Osteoblast (primary cell): ENCODE measurements around the gene PCDHA1. TPM values are rescaled to one million over a fixed set of nuclear protein-coding genes. Genes with fewer than 3 reads are reported as not detected.
"Not testable (repeated sequence)": the region's sequence is repeated elsewhere in the genome, so short reads cannot be mapped to it uniquely, and the experiment has no call there.

ENCODE experiments used
- DNase-seq: peaks from one replicate; pipeline ENCODE4 v3.0.0; 2011; ENCODE audit warnings: low spot score, mixed read lengths; ENCODE audit not compliant: insufficient read length; ENCODE audit errors: missing footprints
- H2AFZ ChIP-seq: 2 replicates; pipeline ENCODE4 v1.6.0; 2011; ENCODE audit warnings: mild to moderate bottlenecking, low read length
- H3K27ac ChIP-seq: 2 replicates; pipeline ENCODE4 v1.5.1; 2011; ENCODE audit warnings: mild to moderate bottlenecking, low read depth, low read length, moderate library complexity
- H3K27me3 ChIP-seq: 2 replicates; pipeline ENCODE4 v1.6.0; 2012; ENCODE audit warnings: mild to moderate bottlenecking, control low read depth, inconsistent platforms, low read length, moderate library complexity; ENCODE audit not compliant: insufficient read depth
- H3K36me3 ChIP-seq: 2 replicates; pipeline ENCODE4 v1.5.1; 2011; ENCODE audit warnings: mild to moderate bottlenecking, low read length, control low read depth, moderate library complexity; ENCODE audit not compliant: insufficient read depth
- H3K4me1 ChIP-seq: 2 replicates; pipeline ENCODE4 v1.5.1; 2011; ENCODE audit warnings: mild to moderate bottlenecking, low read length, control low read depth, moderate library complexity; ENCODE audit not compliant: insufficient read depth
- H3K4me2 ChIP-seq: 2 replicates; pipeline ENCODE4 v1.6.0; 2011; ENCODE audit warnings: mild to moderate bottlenecking, low read length; ENCODE audit not compliant: insufficient read depth
- H3K4me3 ChIP-seq: fragments of 200-600 bp; sonication (generic); 3 replicates; pipeline ENCODE4 v1.5.1; 2012; ENCODE audit warnings: mild to moderate bottlenecking, low read length, inconsistent platforms; ENCODE audit not compliant: insufficient read depth
- H3K79me2 ChIP-seq: 2 replicates; pipeline ENCODE4 v1.6.0; 2012; ENCODE audit warnings: mild to moderate bottlenecking, low read length, control low read depth, inconsistent platforms; ENCODE audit not compliant: insufficient read depth
- H3K9me3 ChIP-seq: 2 replicates; pipeline ENCODE4 v1.5.1; 2011; ENCODE audit warnings: low read depth, low read length, control low read depth
- H4K20me1 ChIP-seq: 2 replicates; pipeline ENCODE4 v1.6.0; 2012; ENCODE audit warnings: mild to moderate bottlenecking, low read length, control low read depth; ENCODE audit not compliant: insufficient read depth
- total RNA-seq: library from RNA; depleted of rRNA; stranded (reverse); fragments of >200 nt; gene quantifications from 2 replicates; pipeline ENCODE4 v1.2.3, GENCODE V29; 2012
- TF ChIP-seq, protein P1 (sequence below): IDR thresholded peaks from 2 replicates; pipeline ENCODE4 v1.5.1; 2011; ENCODE audit warnings: mild to moderate bottlenecking, low read depth, low read length, moderate library complexity; ENCODE audit errors: extremely low read depth

PCDHA1 gene
- total RNA-seq, 1 donor, result not detected

DNA sequence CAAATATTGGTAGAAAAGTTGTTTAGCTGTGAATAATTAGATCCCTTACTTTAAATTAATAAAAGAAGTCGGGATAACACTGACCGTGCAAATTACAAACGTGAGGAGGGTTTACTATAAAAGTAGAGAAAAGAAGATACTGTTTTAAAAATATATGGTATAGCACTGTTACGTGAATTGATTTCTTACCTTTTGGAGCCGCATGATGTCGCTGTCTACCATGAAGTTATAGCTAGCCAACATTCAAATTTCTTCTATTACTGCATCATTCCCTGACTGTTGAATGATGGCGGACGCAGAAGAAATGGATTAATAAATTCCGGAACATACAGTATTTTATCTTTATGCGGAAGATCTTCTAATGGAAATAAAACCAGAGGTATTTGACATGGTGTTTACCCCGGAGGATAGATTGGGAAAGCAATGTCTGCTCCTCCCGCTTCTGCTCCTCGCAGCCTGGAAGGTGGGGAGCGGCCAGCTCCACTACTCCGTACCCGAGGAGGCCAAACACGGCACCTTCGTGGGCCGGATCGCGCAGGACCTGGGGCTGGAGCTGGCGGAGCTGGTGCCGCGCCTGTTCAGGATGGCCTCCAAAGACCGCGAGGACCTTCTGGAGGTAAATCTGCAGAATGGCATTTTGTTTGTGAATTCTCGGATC lies 41.9 kb downstream of the PCDHA1 start, which contains the start of gene PCDHA6:
PCDHA6 (plus strand) TSS at position 257 of the 658 bp plus-strand sequence; CDS start at position 389, 132 bp downstream.
- TF ChIP-seq, protein P1, sequence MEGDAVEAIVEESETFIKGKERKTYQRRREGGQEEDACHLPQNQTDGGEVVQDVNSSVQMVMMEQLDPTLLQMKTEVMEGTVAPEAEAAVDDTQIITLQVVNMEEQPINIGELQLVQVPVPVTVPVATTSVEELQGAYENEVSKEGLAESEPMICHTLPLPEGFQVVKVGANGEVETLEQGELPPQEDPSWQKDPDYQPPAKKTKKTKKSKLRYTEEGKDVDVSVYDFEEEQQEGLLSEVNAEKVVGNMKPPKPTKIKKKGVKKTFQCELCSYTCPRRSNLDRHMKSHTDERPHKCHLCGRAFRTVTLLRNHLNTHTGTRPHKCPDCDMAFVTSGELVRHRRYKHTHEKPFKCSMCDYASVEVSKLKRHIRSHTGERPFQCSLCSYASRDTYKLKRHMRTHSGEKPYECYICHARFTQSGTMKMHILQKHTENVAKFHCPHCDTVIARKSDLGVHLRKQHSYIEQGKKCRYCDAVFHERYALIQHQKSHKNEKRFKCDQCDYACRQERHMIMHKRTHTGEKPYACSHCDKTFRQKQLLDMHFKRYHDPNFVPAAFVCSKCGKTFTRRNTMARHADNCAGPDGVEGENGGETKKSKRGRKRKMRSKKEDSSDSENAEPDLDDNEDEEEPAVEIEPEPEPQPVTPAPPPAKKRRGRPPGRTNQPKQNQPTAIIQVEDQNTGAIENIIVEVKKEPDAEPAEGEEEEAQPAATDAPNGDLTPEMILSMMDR, result no peak
- Histone ChIP-seq H3K79me2 (no peaks in the 10 kb centered on the region), H3K36me3 (no peaks in the 10 kb centered on the region), H3K27ac (no peak within 1 kb of the TSS), H4K20me1 (no peaks in the 10 kb centered on the region), H3K4me3 (peak within 1 kb of the TSS; percentile 41), H3K4me2 (no peak within 1 kb of the TSS), H2AFZ (no peak within 1 kb of the TSS), H3K4me1 (no peaks in the 10 kb centered on the region), H3K9me3 (no peaks in the 10 kb centered on the region), H3K27me3 (no peaks in the 10 kb centered on the region)
- DNase-seq, result no peak

DNA sequence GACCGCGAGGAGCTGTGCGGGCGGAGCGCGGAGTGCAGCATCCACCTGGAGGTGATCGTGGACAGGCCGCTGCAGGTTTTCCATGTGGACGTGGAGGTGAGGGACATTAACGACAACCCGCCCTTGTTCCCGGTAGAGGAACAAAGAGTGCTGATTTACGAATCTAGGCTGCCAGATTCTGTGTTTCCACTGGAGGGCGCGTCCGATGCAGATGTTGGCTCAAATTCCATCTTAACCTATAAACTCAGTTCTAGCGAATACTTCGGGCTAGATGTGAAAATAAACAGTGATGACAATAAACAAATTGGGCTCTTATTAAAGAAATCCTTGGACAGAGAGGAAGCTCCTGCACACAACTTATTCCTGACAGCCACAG lies 42.4 kb downstream of the PCDHA1 start:
- Histone ChIP-seq H3K79me2 (no peaks in the 10 kb centered on the region), H3K4me2 (no peak overlapping the region), H3K27me3 (no peaks in the 10 kb centered on the region), H2AFZ (no peak overlapping the region), H3K36me3 (no peaks in the 10 kb centered on the region), H3K9me3 (no peaks in the 10 kb centered on the region), H3K27ac (no peak overlapping the region), H3K4me1 (no peaks in the 10 kb centered on the region), H4K20me1 (no peaks in the 10 kb centered on the region), H3K4me3 (peak overlapping the region; percentile 41)
- DNase-seq, result no peak
- TF ChIP-seq, protein P1, result no peak

DNA sequence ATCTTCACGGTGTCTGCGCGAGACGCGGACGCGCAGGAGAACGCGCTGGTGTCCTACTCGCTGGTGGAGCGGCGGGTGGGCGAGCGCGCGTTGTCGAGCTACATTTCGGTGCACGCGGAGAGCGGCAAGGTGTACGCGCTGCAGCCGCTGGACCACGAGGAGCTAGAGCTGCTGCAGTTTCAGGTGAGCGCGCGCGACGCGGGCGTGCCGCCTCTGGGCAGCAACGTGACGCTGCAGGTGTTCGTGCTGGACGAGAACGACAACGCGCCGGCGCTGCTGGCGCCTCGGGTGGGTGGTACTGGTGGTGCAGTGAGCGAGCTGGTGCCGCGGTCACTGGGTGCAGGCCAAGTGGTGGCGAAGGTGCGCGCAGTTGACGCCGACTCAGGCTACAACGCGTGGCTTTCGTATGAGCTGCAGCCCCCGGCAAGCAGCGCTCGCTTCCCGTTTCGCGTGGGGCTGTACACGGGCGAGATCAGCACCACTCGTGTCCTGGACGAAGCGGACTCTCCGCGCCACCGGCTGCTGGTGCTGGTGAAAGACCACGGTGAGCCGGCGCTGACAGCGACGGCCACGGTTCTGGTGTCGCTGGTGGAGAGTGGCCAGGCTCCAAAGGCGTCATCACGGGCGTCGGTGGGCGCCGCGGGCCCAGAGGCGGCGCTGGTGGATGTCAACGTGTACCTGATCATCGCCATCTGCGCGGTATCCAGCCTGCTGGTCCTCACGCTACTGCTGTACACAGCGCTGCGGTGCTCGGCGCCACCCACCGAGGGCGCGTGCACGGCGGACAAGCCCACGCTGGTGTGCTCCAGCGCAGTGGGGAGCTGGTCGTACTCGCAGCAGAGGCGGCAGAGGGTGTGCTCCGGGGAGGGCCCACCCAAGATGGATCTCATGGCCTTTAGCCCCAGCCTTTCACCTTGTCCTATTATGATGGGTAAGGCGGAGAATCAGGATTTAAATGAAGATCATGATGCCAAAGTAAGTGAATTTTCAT lies 43.9 kb downstream of the PCDHA1 start:
- not testable (repeated sequence) for DNase-seq, H3K4me1 ChIP-seq, H2AFZ ChIP-seq, H4K20me1 ChIP-seq, H3K36me3 ChIP-seq, H3K79me2 ChIP-seq, H3K4me2 ChIP-seq, H3K27ac ChIP-seq, H3K27me3 ChIP-seq, H3K4me3 ChIP-seq, H3K9me3 ChIP-seq

DNA sequence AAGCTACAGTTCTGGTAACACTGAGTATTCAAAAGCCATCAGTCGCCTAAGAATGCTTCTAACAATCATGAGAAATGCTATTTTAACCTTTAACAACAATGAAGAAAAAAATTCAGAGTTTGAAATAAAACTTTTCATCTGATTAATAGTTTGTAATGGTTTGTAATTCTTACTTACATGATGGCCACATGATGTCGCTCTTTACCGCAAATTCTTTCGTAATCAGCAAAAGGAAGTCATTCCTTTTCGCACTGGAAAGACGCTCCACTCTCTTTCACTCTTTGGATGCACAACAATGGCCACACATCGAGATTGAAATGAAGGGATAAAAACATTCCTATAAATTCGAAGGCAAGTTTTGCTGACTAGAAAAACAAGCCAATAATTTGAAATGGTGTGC lies 48.1 kb downstream of the PCDHA1 start, which contains the start of gene PCDHA7:
PCDHA7 (plus strand) TSS at position 277 of the 400 bp plus-strand sequence; CDS start at position 392, 115 bp downstream.
- H3K36me3 ChIP-seq, result no peaks in the 10 kb centered on the region
- no peaks in the 10 kb centered on the region for H3K27me3 ChIP-seq
- peak within 1 kb of the TSS; percentile 43 for H3K4me2 ChIP-seq
- TF ChIP-seq, protein P1, result peak; percentile 19
- H2AFZ ChIP-seq, result no peak within 1 kb of the TSS
- peak within 1 kb of the TSS; percentile 46 for H3K4me3 ChIP-seq
- no peaks in the 10 kb centered on the region for H4K20me1 ChIP-seq
- DNase-seq, result no peak
- H3K4me1 ChIP-seq, result no peaks in the 10 kb centered on the region
- no peaks in the 10 kb centered on the region for H3K79me2 ChIP-seq
- peaks cover 2% of the 10 kb centered on the region for H3K9me3 ChIP-seq
- H3K27ac ChIP-seq, result no peak within 1 kb of the TSS

DNA sequence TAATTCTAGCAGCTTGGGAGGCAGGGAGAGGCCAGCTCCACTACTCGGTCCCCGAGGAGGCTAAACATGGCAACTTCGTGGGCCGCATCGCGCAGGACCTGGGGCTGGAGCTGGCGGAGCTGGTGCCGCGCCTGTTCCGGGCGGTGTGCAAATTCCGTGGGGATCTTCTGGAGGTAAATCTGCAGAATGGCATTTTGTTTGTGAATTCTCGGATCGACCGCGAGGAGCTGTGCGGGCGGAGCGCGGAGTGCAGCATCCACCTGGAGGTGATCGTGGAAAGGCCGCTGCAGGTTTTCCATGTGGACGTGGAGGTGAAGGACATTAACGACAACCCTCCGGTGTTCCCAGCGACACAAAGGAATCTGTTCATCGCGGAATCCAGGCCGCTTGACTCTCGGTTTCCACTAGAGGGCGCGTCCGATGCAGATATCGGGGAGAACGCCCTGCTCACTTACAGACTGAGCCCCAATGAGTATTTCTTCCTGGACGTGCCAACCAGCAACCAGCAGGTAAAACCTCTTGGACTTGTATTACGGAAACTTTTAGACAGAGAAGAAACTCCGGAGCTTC lies 48.6 kb downstream of the PCDHA1 start:
- H3K9me3 ChIP-seq, DNase-seq, H2AFZ ChIP-seq, H3K4me1 ChIP-seq, H3K79me2 ChIP-seq, H3K36me3 ChIP-seq, H4K20me1 ChIP-seq, H3K4me2 ChIP-seq, H3K27ac ChIP-seq, H3K27me3 ChIP-seq: not testable (repeated sequence)
- peak overlapping the region; percentile 46 for H3K4me3 ChIP-seq
